DOHH2 (cell line): Measurements from ENCODE around the gene FAM43B.

Source experiments
- H3F3A ChIP-seq: fragments of 200-600 bp; sonication (generic), shearing (Covaris generic); 2 replicates; pipeline ENCODE4 v1.6.0; 2016; ENCODE audit warnings: antibody characterized with exemption, mild to moderate bottlenecking; ENCODE audit not compliant: control insufficient read depth, insufficient read depth
- H3K27ac ChIP-seq: fragments of 200-600 bp; sonication (generic); 2 replicates; pipeline ENCODE4 v1.5.1; 2014; ENCODE audit warnings: low read depth, mild to moderate bottlenecking, low read length, moderate library complexity
- H3K27me3 ChIP-seq: fragments of 200-600 bp; sonication (generic); 2 replicates; pipeline ENCODE4 v1.6.1; 2014; ENCODE audit warnings: mild to moderate bottlenecking, low read length, mixed read lengths; ENCODE audit not compliant: control insufficient read depth
- H3K36me3 ChIP-seq: fragments of 200-600 bp; sonication (generic); 2 replicates; pipeline ENCODE4 v1.6.1; 2014; ENCODE audit warnings: mild to moderate bottlenecking, low read length, moderate library complexity, mixed read lengths; ENCODE audit not compliant: control insufficient read depth
- H3K4me1 ChIP-seq: fragments of 200-600 bp; sonication (generic); 2 replicates; pipeline ENCODE4 v1.6.1; 2014; ENCODE audit warnings: mild to moderate bottlenecking, low read length, mixed read lengths; ENCODE audit not compliant: control insufficient read depth
- H3K4me2 ChIP-seq: fragments of 200-600 bp; sonication (generic); 2 replicates; pipeline ENCODE4 v1.6.0; 2014; ENCODE audit warnings: mild to moderate bottlenecking, low read length, moderate library complexity
- H3K4me3 ChIP-seq: fragments of 200-600 bp; sonication (generic); 2 replicates; pipeline ENCODE4 v1.5.1; 2014; ENCODE audit warnings: mild to moderate bottlenecking, low read length, mixed read lengths
- H3K79me2 ChIP-seq: fragments of 200-600 bp; sonication (generic); 2 replicates; pipeline ENCODE4 v1.6.1; 2014; ENCODE audit warnings: mild to moderate bottlenecking, low read length, mixed read lengths; ENCODE audit not compliant: control insufficient read depth
- H3K9me2 ChIP-seq: fragments of 200-600 bp; sonication (generic); replicated peaks from 2 replicates; pipeline ENCODE4 v1.6.1; 2014; ENCODE audit warnings: mild to moderate bottlenecking, low read length, mixed read lengths; ENCODE audit not compliant: control insufficient read depth
- H3K9me3 ChIP-seq: fragments of 200-600 bp; sonication (generic); 2 replicates; pipeline ENCODE4 v1.6.1; 2014; ENCODE audit warnings: antibody characterized with exemption, low read length, mixed read lengths; ENCODE audit not compliant: control insufficient read depth, insufficient read depth
- H4K20me1 ChIP-seq: fragments of 200-600 bp; sonication (generic); 2 replicates; pipeline ENCODE4 v1.6.0; 2014; ENCODE audit warnings: low read depth, mild to moderate bottlenecking, antibody characterized with exemption, low read length, moderate library complexity; ENCODE audit not compliant: control insufficient read depth, insufficient read depth
- CTCF ChIP-seq: fragments of 200-600 bp; sonication (generic); IDR thresholded peaks from one replicate; pipeline ENCODE4 v1.5.1; 2014; ENCODE audit warnings: antibody characterized with exemption, mild to moderate bottlenecking, low read depth, low read length; ENCODE audit not compliant: poor library complexity, severe bottlenecking
- EZH2phosphoT487 ChIP-seq: fragments of 200-600 bp; sonication (generic); IDR thresholded peaks from 2 replicates; pipeline ENCODE4 v1.6.1; 2017; ENCODE audit warnings: borderline replicate concordance, mild to moderate bottlenecking, antibody characterized with exemption, low read length, moderate library complexity, mixed read lengths

FAM43B gene

GRCh38 chr1:20578721-20579395, 26.5 kb downstream of the FAM43B start:
- Histone ChIP-seq H3K9me3 (no peaks in the 10 kb centered on the region), H3K36me3 (no peaks in the 10 kb centered on the region), H3K27me3 (no peaks in the 10 kb centered on the region; the same call in 1 of the 2 replicates), H3K4me3 (no peak overlapping the region), H4K20me1 (no peaks in the 10 kb centered on the region), H3K9me2 (no peaks in the 10 kb centered on the region), H3K27ac (no peak overlapping the region), H3K4me2 (no peak overlapping the region), H3K4me1 (peaks cover 5% of the 10 kb centered on the region; the same call in 1 of the 2 replicates), H3K79me2 (no peaks in the 10 kb centered on the region), H3F3A (no peaks in the 10 kb centered on the region)
- TF ChIP-seq CTCF (no peak), EZH2phosphoT487 (no peak)

- Histone ChIP-seq H3K36me3 (no peaks in the 10 kb centered on the region), H3K4me3 (no peak overlapping the region), H3K4me1 (no peaks in the 10 kb centered on the region), H3K79me2 (no peaks in the 10 kb centered on the region), H3K27ac (no peak overlapping the region), H3K4me2 (no peak overlapping the region), H3F3A (no peaks in the 10 kb centered on the region), H3K27me3 (peaks cover 23% of the 10 kb centered on the region), H4K20me1 (no peaks in the 10 kb centered on the region), H3K9me2 (no peaks in the 10 kb centered on the region), H3K9me3 (no peaks in the 10 kb centered on the region)
- no peak for TF ChIP-seq CTCF
- no peak for TF ChIP-seq EZH2phosphoT487
Measured at GRCh38 chr1:20584890-20585289, 32.5 kb downstream of the FAM43B start.

GRCh38 chr1:20586953-20587660, 34.7 kb downstream of the FAM43B start:
- no peaks in the 10 kb centered on the region for H3K36me3 ChIP-seq
- H3K79me2 ChIP-seq: no peaks in the 10 kb centered on the region
- TF ChIP-seq EZH2phosphoT487: no peak
- TF ChIP-seq CTCF: no peak
- H4K20me1 ChIP-seq: no peaks in the 10 kb centered on the region
- peaks cover 31% of the 10 kb centered on the region for H3K27me3 ChIP-seq
- no peak overlapping the region for H3K4me3 ChIP-seq
- no peaks in the 10 kb centered on the region for H3F3A ChIP-seq
- no peaks in the 10 kb centered on the region for H3K9me2 ChIP-seq
- no peaks in the 10 kb centered on the region for H3K4me1 ChIP-seq
- H3K4me2 ChIP-seq: no peak overlapping the region
- no peaks in the 10 kb centered on the region for H3K9me3 ChIP-seq
- H3K27ac ChIP-seq: no peak overlapping the region
